ENCODE measurements around the gene LHFPL2.

Gene LHFPL2

DNA sequence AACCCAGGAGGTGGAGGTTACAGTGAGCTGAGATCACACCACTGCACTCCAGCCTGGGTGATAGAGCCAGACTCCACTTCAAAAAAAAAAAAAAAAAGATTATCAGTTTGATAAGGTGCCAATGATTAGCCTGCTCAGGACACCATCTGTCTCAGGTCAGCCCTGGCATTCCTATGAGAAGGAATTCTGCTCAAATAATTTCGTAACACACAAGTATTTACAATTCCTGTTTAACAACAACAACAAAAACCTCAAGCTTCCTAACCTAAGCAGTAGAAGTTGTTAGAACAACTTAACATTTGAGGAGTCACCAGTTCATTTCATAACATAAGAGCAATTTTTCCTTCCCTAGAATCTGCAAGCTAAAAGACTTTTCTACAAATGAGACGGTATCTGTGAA, 85.0 kb downstream of the LHFPL2 start:
- no peak for DNase-seq

DNA sequence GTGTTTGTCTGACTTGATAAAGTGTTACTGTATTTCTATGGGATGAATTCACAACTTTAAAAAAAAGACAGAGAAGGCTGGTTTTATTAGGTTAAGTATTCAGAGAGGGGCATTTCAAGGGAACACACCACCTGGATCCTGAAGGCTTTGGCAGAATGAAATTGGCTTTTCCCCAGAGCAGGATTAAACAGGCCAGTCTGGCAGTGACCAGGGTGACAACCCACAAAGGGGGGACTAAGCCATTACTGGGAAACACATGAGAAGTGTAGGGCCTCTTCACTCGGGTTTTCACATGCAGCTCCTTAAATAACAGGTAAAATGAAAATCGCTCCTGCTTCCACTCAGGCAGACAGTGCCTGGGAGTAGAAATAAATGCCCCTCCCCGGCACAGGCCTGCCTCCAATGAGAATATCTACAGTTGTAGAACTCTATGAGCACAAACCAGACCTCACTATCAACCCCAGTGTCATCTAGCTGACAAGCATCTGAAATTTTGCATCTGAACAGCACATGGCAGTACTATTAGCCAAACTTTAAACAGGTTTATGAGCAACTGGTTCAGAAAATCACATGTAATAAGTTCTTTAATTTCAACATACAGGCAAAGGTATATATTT, 85.8 kb downstream of the LHFPL2 start:
- no peak for DNase-seq

DNA sequence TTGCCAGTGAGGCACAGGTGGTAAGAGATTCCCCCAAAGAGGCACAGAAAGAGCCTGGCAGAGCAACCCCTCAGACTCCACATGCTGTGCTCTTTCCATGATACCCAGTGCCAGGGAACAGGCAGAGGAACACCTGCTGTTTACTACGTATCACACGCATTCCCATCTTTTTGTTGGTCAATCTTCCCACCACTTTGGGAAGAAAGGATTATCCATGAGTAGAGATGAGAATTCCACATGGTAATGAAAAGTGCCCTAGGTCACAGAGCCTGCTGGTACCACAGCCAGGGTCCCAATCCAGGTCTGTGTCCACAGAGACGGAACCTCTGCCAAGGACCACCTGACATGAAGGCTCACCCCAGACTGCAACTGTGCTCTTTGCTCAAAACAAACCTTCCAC, 86.6 kb downstream of the LHFPL2 start:
- DNase-seq: no peak

- DNase-seq: no peak
Measured at GRCh38 chr5:78561261-78561660, 87.3 kb downstream of the LHFPL2 start.

DNA sequence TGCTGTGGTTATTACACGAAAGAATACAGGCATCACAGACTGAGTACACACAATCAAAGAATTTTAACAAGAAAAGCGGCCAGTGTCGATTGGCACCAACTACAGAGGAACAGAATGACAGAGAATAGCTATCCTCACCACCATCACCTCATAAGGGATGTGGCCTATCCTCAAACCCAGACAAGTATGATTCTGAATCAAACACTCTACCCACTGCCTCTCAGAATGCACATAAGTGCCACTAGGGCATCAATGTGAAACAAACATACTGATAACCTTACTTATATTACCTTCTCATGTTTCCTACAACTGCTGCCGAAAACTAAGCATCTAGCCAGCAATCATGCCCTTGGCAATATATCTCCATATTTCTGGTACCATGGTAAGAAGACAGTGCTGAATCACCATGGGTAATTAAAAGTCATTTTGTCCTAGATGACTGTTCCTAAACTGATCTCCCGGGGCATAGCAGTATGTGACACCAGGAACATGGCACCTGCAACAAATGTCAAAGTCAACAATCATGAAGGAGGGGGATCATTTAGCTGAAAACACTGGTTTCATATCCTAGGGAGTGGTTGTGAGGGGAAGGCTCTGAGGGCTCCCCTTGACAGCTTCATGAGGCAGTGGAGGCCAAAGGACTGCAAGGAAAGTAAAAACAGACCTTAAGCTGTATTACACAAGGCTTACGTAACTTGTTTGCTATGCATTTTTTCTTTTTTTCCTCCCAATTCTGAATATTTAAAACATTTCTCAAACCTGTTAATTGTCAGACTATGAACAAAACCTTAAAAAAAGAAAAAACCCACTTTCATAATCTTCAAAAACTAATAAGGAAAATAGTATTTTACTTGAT, 88.3 kb downstream of the LHFPL2 start:
- DNase-seq: no peak

DNA sequence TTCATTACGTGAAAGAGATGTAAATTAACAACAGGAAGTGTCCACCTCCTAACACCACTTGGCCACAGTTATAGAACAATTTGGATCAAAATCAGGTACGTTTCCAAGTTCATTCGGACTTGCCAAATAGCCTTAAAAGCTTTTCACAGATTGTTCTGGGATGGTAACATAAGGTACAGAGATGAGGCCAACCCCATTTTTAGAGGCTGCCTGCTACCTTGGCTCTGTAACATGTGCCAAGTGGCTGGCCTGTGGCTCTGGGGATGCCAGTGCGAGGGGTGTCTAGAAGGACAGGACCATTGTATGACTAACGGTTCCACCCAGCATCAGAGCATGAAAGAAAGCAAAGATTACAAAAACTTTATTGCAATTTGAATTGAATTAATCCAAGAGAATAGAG, 91.0 kb downstream of the LHFPL2 start:
- no peak for DNase-seq

DNA sequence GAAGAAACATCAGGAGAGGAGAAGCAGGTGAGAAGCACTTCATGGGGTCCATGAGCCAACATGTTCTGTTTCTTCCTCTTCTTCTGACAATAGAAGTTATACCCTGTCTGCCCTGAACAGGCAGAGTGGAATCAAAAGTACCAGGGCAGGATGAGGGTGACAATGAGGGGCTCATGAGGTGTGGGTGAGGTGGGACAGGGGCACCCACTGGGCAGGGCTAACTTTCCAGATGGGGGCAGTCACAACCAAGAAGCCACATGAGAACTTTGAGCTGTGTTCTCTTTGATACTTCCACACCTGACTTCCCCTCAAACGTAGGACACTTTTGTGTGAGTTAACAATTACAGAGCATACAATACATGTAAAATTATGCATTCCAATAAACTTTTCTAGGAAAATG, 92.7 kb downstream of the LHFPL2 start:
- DNase-seq: no peak

- no peak for DNase-seq
Measured at GRCh38 chr5:78554670-78555069, 93.9 kb downstream of the LHFPL2 start.

DNA sequence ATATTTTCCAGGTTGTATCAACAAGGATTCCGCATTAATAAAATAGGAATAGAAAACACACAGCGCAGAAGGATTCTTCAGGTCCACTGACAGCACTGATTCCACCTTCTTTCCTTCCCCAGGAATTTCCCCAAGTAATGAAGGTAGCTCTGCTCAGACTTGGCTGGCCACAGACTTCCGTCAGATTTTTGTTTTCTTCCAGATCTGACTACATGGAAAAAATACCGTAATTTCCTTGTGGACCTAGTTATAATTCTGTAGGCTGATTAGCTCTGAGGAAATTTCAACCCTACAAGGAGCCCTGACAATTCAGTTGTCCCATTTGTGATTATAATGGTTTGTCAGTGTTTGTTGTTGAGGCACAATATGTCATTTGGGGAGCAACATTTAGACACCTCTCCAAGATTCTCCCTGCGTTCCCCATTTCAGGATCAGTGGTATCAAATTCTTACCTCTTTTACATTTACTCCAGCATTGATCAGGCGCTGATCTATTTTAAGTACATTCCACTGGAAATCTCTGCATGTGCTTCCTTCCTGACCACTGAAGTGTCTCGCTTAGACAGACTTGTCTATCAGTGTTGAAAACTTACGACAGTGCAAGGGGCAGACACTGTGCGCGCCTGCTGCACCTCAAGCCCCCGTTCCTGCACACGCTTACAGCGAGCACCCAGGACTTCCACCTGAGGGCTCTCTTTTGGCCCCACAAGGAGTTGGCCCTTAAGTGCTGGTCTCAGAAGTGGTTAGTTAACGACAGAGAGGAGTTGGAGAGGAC, 94.8 kb downstream of the LHFPL2 start:
- no peak for DNase-seq

DNA sequence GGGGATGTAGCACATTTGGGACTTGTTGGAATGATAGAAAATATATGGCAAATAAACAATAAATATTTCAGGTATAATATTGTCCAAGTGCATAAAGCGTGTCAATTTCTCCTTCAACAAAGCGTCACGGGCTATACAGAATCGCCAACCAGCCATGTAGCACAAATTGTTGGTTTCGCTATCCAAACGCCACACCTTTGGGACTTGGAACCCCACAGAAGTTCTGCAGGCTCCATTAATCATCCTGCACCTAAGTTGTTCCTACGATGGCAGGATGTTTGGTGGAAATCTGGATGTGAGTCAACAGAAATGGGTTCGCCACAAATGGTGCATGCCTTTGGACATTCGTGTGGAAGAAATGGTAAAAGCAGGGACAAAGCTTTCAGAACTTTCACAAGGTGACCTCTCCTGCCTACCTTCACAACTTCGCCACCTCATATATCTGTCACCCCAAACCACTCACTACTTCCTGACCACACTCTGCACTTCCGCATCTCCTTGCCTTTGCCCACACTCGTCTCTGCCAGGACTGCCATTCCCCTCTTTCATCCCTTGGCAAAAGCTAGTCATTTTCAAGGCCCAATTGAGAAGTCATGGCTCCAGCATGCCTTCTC, 95.7 kb downstream of the LHFPL2 start:
- no peak for DNase-seq

- DNase-seq: no peak
Measured at GRCh38 chr5:78550891-78551290, 97.7 kb downstream of the LHFPL2 start.

DNA sequence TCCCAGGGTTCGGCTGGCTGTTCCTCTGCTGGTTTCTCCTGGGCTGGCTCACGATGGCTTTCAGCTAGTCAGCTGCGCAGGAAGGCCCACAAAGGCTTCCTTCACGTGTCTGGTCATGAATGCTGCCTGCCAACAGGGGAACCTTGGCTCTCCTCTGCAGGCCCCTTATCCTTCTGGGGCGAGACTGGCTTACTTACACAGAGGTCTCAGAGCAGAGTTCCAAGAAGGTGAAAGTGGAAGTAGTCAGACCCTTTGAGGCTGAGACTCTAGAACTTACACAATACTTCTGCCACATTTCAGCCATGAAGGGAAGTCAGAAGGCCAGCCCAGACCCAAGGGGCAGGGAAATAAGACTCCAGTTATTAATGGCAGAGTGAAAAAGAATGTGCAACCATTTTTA, 99.5 kb downstream of the LHFPL2 start:
- no peak for DNase-seq

- no peak for DNase-seq
Measured at GRCh38 chr5:78547731-78548615, 100.6 kb downstream of the LHFPL2 start.

GRCh38 chr5:78547183-78547582, 101.4 kb downstream of the LHFPL2 start:
- DNase-seq: no peak

DNA sequence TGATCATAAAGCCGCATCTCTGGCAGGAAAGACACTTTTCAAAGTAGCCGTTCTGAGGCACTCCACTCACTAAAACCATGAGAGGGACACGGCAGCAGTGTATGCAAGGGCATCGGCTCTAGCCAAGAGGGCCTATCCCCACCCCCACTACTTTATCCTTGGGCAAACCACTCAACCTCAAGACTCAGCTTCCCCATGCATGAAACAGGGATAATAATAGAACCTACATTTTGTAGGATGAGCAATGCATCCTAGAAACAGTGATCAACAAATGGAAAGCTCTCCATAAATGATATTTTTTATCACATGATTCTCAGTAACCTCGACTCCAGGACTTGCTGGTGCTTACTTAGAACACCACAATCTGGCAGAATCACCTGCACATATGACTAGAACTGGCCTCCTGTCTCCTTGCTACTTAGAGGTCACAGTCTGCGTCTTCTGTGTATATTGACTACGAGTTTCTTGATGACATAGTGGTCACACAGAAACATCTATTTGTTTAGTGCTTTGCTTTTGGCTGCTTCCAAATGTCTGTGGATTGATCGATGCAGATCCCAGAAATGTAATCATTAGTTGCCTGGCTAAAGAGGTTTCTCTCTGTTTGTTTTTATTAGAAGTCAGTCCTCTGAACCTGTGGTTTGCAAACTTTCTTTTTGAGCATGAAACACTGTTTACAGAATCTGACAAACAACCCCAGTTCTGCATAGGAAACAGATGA, 102.1 kb downstream of the LHFPL2 start:
- no peak for DNase-seq

DNA sequence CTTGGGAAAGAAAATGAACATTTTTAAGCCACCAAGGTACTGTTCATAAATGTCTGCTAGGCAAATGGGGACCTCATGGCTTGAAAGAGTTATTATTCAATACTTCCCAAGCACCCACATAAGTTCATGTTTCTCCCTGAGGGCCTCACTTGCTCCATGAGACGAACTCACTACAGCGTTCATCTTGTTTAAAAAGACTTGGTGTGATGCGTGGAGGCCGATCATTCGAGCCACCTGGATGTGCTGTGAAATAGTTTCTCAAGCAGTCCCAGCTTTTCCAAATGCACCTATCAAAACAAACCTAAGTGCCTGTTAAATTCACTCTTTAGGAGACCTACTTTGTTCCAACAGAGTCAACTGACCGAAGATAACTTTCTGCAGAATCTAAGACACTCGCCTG, 103.2 kb downstream of the LHFPL2 start:
- DNase-seq: no peak

- no peak for DNase-seq
Measured at GRCh38 chr5:78544561-78545201, 103.9 kb downstream of the LHFPL2 start.

GRCh38 chr5:78543916-78544315, 104.7 kb downstream of the LHFPL2 start:
- no peak for DNase-seq

- no peak for DNase-seq
Measured at GRCh38 chr5:78543292-78543691, 105.3 kb downstream of the LHFPL2 start.

GRCh38 chr5:78542321-78542840, 106.2 kb downstream of the LHFPL2 start:
- DNase-seq: no peak

Data from central memory CD4-positive, alpha-beta T cell (primary cell).